Gastrocnemius medialis (tissue), 4 donors: ENCODE results near the gene MGAT5.

Experiments used
- CTCF ChIP-seq, 5 experiments: fragments of 450-650 bp in 3 of 5; fragments of 200-600 bp in 2 of 5; sonication (generic) in 2 of 5; IDR thresholded peaks in 4 of 5; conservative IDR thresholded peaks in 1 of 5; 1 replicate in 4 of 5; 2 replicates in 1 of 5; pipeline ENCODE4 v1.5.1; 2016 to 2019; ENCODE audit warnings: antibody characterized with exemption in 5 of 5, mild to moderate bottlenecking in 3 of 5, moderate library complexity in 3 of 5
- POLR2A ChIP-seq, 2 donors: fragments of 450-650 bp; IDR thresholded peaks; one replicate each; pipeline ENCODE4 v1.6.1; 2017; ENCODE audit warnings: antibody characterized with exemption in 2 of 2, mild to moderate bottlenecking in 2 of 2, moderate library complexity in 2 of 2

GRCh38 chr2:134260713-134261112 is 6.8 kb downstream of the MGAT5 start:
- TF ChIP-seq CTCF (IDR thresholded peaks at IDR 0.05 in 4 of 5, conservative IDR thresholded peaks at IDR 0.05 in 1 of 5) (no peak), POLR2A (IDR thresholded peaks at IDR 0.05) (no peak)
